Neural cell (in vitro differentiated cells): ENCODE data around the gene TCF23. TPM values are rescaled to one million over a fixed set of nuclear protein-coding genes. Genes with fewer than 3 reads are reported as not detected.

Experiments used
- H2AFZ ChIP-seq: fragments of 200-600, 300-800 bp; sonication (generic), shearing (Covaris generic); 2 replicates; pipeline ENCODE4 v1.6.0; 2014; ENCODE audit warnings: low read depth, mild to moderate bottlenecking, antibody characterized with exemption, low read length, moderate library complexity
- H3F3A ChIP-seq: fragments of 200-600 bp; shearing (Covaris generic); 2 replicates; pipeline ENCODE4 v1.6.1; 2016; ENCODE audit warnings: mild to moderate bottlenecking, moderate library complexity, mixed read lengths, antibody characterized with exemption, low read length; ENCODE audit not compliant: insufficient read depth, poor library complexity, severe bottlenecking
- H3K27ac ChIP-seq: fragments of 200-600, 300-800 bp; sonication (generic), shearing (Covaris generic); 2 replicates; pipeline ENCODE4 v1.5.1; 2014; ENCODE audit warnings: mild to moderate bottlenecking, low read length, moderate library complexity
- H3K27me3 ChIP-seq: fragments of 300-800, 200-600 bp; sonication (generic), shearing (Covaris generic); 2 replicates; pipeline ENCODE4 v1.6.0; 2014; ENCODE audit warnings: mild to moderate bottlenecking, low read depth, low read length, moderate library complexity; ENCODE audit not compliant: insufficient read depth
- H3K36me3 ChIP-seq: fragments of 300-800, 200-600 bp; sonication (generic), shearing (Covaris generic); 2 replicates; pipeline ENCODE4 v1.5.1; 2014; ENCODE audit warnings: mild to moderate bottlenecking, antibody characterized with exemption, low read length, moderate library complexity; ENCODE audit not compliant: insufficient read depth
- H3K4me2 ChIP-seq: fragments of 300-800, 200-600 bp; sonication (generic), shearing (Covaris generic); 2 replicates; pipeline ENCODE4 v1.6.0; 2014; ENCODE audit warnings: mild to moderate bottlenecking, low read length
- H3K4me3 ChIP-seq: fragments of 300-800, 200-600 bp; sonication (generic), shearing (Covaris generic); 2 replicates; pipeline ENCODE4 v1.5.1; 2014; ENCODE audit warnings: mild to moderate bottlenecking, low read length, moderate library complexity
- H3K79me2 ChIP-seq: fragments of 200-600 bp; shearing (Covaris generic); replicated peaks from 2 replicates; pipeline ENCODE4 v1.6.0; 2014; ENCODE audit warnings: mild to moderate bottlenecking, low read length, moderate library complexity; ENCODE audit not compliant: insufficient read depth
- H3K9ac ChIP-seq: fragments of 300-800, 200-600 bp; sonication (generic), shearing (Covaris generic); 2 replicates; pipeline ENCODE4 v1.6.1; 2016; ENCODE audit warnings: mild to moderate bottlenecking, low read length, mixed read lengths
- H3K9me2 ChIP-seq: fragments of 200-600 bp; shearing (Covaris generic); 2 replicates; pipeline ENCODE4 v1.6.1; 2016; ENCODE audit warnings: mild to moderate bottlenecking, low read length, mixed read lengths; ENCODE audit not compliant: insufficient read depth
- H3K9me3 ChIP-seq: fragments of 200-600, 300-800 bp; sonication (generic), shearing (Covaris generic); 2 replicates; pipeline ENCODE4 v1.6.1; 2016; ENCODE audit warnings: mild to moderate bottlenecking, mixed run types, low read length, moderate library complexity, mixed read lengths
- H4K20me1 ChIP-seq: fragments of 200-600 bp; shearing (Covaris generic); 2 replicates; pipeline ENCODE4 v1.6.1; 2016; ENCODE audit warnings: mild to moderate bottlenecking, mixed run types; ENCODE audit not compliant: insufficient read depth
- CTCF ChIP-seq: fragments of 450-650 bp; IDR thresholded peaks from 2 replicates; pipeline ENCODE4 v1.5.1; 2014; ENCODE audit warnings: antibody characterized with exemption, mild to moderate bottlenecking, moderate library complexity; ENCODE audit not compliant: poor library complexity, severe bottlenecking
- EP300 ChIP-seq: fragments of 450-650 bp; conservative IDR thresholded peaks from 2 replicates; pipeline ENCODE4 v1.6.1; 2014; ENCODE audit warnings: antibody characterized with exemption, mild to moderate bottlenecking, moderate library complexity; ENCODE audit not compliant: poor library complexity, severe bottlenecking
- EZH2 ChIP-seq: fragments of 200-600, 300-800 bp; shearing (Covaris generic), sonication (generic); IDR thresholded peaks from 2 replicates; pipeline ENCODE4 v1.6.1; 2014; ENCODE audit warnings: antibody characterized with exemption, low read length, borderline replicate concordance, mild to moderate bottlenecking; ENCODE audit not compliant: insufficient read depth, poor library complexity, severe bottlenecking
- MXI1 ChIP-seq: fragments of 450-650 bp; conservative IDR thresholded peaks from 2 replicates; pipeline ENCODE4 v1.6.1; 2014; ENCODE audit warnings: antibody characterized with exemption, mild to moderate bottlenecking; ENCODE audit not compliant: poor library complexity, severe bottlenecking
- POLR2AphosphoS5 ChIP-seq: IDR thresholded peaks from 2 replicates; pipeline ENCODE4 v1.6.1; 2012
- RAD21 ChIP-seq: fragments of 450-650 bp; conservative IDR thresholded peaks from 2 replicates; pipeline ENCODE4 v1.6.1; 2014; ENCODE audit warnings: antibody characterized with exemption, mild to moderate bottlenecking, moderate library complexity
- REST ChIP-seq: IDR thresholded peaks from 2 replicates; pipeline ENCODE4 v1.6.1; 2012; ENCODE audit warnings: borderline replicate concordance
- SMC3 ChIP-seq: fragments of 450-650 bp; conservative IDR thresholded peaks from 2 replicates; pipeline ENCODE4 v1.6.1; 2014; ENCODE audit warnings: antibody characterized with exemption, mild to moderate bottlenecking, moderate library complexity; ENCODE audit not compliant: poor library complexity
- TAF1 ChIP-seq: IDR thresholded peaks from 2 replicates; pipeline ENCODE4 v1.6.1; 2012; ENCODE audit warnings: low read depth
- polyA plus RNA-seq: library from polyadenylated mRNA; depleted of rRNA; stranded (reverse); fragments of >200 nt; gene quantifications from 2 replicates; pipeline ENCODE4 v1.2.3, GENCODE V29; 2014

TCF23 gene
- polyA plus RNA-seq, 1 donor from 2014 or later, result not detected

- Histone ChIP-seq H3K4me2 (no peak overlapping the region), H2AFZ (no peak overlapping the region)
Observed at GRCh38 chr2:27145682-27146081, 3.1 kb upstream of the TCF23 start.

GRCh38 chr2:27147935-27148334 is 869 bp upstream of the TCF23 start:
- H3K36me3 ChIP-seq, result no peaks in the 10 kb centered on the region
- H3K4me3 ChIP-seq, result no peak overlapping the region
- no peaks in the 10 kb centered on the region for H4K20me1 ChIP-seq
- H2AFZ ChIP-seq, result no peak overlapping the region
- no peaks in the 10 kb centered on the region for H3K79me2 ChIP-seq
- no peak overlapping the region for H3K27ac ChIP-seq
- no peaks in the 10 kb centered on the region for H3K9me3 ChIP-seq
- TF ChIP-seq EP300 (no peak), TAF1 (no peak), MXI1 (no peak), RAD21 (no peak)
- H3K4me2 ChIP-seq, result no peak overlapping the region
- H3K27me3 ChIP-seq, result no peaks in the 10 kb centered on the region
- H3K9me2 ChIP-seq, result no peaks in the 10 kb centered on the region
- no peaks in the 10 kb centered on the region for H3F3A ChIP-seq
- H3K9ac ChIP-seq, result no peak overlapping the region

More at GRCh38 chr2:27145682-27146081, 3.1 kb upstream of the TCF23 start:
- TF ChIP-seq EP300, result no peak
- no peak for TF ChIP-seq RAD21
- no peak for TF ChIP-seq POLR2AphosphoS5
- no peak for TF ChIP-seq SMC3
- TF ChIP-seq TAF1, result no peak
- no peak for TF ChIP-seq CTCF
- TF ChIP-seq REST, result no peak
- TF ChIP-seq MXI1, result no peak
- no peak for TF ChIP-seq EZH2
- no peaks in the 10 kb centered on the region for H3K36me3 ChIP-seq
- no peak overlapping the region for H3K4me3 ChIP-seq
- no peaks in the 10 kb centered on the region for H3K9me2 ChIP-seq
- H3K27ac ChIP-seq, result no peak overlapping the region
- no peak overlapping the region for H3K9ac ChIP-seq
- no peaks in the 10 kb centered on the region for H4K20me1 ChIP-seq
- no peaks in the 10 kb centered on the region for H3K79me2 ChIP-seq
- no peaks in the 10 kb centered on the region for H3F3A ChIP-seq
- H3K9me3 ChIP-seq, result no peaks in the 10 kb centered on the region
- H3K27me3 ChIP-seq, result no peaks in the 10 kb centered on the region
